ENCODE data around the gene DBP. TPM values are rescaled to one million over a fixed set of nuclear protein-coding genes. Genes with fewer than 3 reads are reported as not detected.

Gene DBP
- total RNA-seq, 1 experiment from 2014 or later, result 12.6 TPM

DNA sequence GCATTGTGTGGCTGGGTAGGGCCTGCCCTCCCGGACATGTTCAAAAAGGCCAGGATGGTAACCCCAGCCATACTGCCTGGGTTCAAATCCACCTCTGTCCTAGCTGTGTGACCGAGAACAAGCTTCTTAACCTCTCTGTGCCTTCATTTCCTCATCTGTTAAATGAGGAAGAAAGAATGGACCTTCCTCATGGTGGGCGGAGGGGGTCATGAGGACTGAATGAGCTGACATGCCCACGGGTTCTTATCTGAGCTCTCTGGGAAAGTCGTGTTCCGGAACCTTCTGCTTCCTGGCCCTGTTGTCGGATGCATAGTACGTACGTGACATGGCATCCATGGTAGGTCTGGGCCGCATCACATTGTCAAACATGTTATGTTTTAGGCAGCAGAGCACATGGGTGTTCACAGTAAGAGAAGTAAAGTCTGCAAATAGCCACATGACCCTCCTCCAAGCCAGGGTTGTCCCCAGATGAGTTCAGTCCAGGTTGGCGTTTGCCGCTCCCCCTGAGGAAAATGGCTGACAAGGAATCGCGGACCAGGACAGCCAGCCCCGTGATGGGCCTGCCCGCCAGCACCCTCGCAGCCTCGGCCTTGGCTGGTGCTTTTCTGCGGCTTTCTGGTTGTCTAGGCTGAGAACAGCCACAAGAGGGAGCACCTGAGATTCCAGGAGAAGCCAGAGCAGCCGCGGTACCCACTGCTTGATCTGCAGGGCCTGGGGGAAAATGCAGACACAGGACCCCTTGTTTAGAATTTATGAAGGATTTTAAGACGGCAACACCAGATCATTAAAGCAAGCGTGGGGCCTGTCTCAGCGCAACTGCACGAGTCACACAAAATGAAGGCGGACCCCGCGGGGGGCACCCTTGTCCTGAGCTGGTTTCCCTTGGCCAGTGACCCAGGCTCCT lies 38.0 kb upstream of the DBP start:
- Mint-ChIP-seq H3K36me3 (ENCODE audit: insufficient read depth in 1 of 3, low read depth in 3 of 3) (no peaks in the 10 kb centered on the region), H3K9me3 (no peaks in the 10 kb centered on the region), H3K4me1 (peaks cover 29 to 35% of the 10 kb centered on the region in 2 experiments), H3K27ac (peak overlapping the region in 2 of 3 experiments; percentile 61 to 72; a peak in 3 of 7 replicates), H3K27me3 (ENCODE audit: low read depth) (peaks cover 6% of the 10 kb centered on the region), H3K4me3 (peak overlapping the region in 1 of 2 experiments; percentile 6; a peak in 2 of 5 replicates)
- peak overlapping the region; percentile 0 for H3K18ac ChIP-seq (ENCODE audit: insufficient read length, low read depth, low read length)
- H3K23me2 ChIP-seq (ENCODE audit: insufficient read length, low read depth, low read length, poor library complexity, severe bottlenecking), result no peaks in the 10 kb centered on the region
- DNase-seq, result peak; percentile 93
- H3K27ac ChIP-seq (ENCODE audit: insufficient read length, low read depth, low read length), result no peak overlapping the region
- H3K79me2 ChIP-seq (ENCODE audit: insufficient read depth, low read length), result no peaks in the 10 kb centered on the region
- H3K23ac ChIP-seq (ENCODE audit: insufficient read length, low read depth, low read length), result no peak overlapping the region
- no peak overlapping the region for H2AK5ac ChIP-seq (ENCODE audit: insufficient read length, low read length)
- H3K4ac ChIP-seq (ENCODE audit: low read depth, low read length), result no peak overlapping the region
- TF ChIP-seq, protein P1, sequence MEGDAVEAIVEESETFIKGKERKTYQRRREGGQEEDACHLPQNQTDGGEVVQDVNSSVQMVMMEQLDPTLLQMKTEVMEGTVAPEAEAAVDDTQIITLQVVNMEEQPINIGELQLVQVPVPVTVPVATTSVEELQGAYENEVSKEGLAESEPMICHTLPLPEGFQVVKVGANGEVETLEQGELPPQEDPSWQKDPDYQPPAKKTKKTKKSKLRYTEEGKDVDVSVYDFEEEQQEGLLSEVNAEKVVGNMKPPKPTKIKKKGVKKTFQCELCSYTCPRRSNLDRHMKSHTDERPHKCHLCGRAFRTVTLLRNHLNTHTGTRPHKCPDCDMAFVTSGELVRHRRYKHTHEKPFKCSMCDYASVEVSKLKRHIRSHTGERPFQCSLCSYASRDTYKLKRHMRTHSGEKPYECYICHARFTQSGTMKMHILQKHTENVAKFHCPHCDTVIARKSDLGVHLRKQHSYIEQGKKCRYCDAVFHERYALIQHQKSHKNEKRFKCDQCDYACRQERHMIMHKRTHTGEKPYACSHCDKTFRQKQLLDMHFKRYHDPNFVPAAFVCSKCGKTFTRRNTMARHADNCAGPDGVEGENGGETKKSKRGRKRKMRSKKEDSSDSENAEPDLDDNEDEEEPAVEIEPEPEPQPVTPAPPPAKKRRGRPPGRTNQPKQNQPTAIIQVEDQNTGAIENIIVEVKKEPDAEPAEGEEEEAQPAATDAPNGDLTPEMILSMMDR (conservative IDR thresholded peaks at IDR 0.05), result peak; percentile 91
- H3K4me2 ChIP-seq (ENCODE audit: insufficient read depth, insufficient read length, low read length), result no peak overlapping the region
- no peaks in the 10 kb centered on the region for H3K27me3 ChIP-seq (ENCODE audit: insufficient read depth, low read length)
- H2BK120ac ChIP-seq (ENCODE audit: low read depth, low read length, poor library complexity, severe bottlenecking), result no peak overlapping the region
- no peak overlapping the region for H2BK20ac ChIP-seq (ENCODE audit: low read depth, low read length, poor library complexity, severe bottlenecking)
- H3K79me1 ChIP-seq (ENCODE audit: insufficient read depth, low read depth, low read length, poor library complexity, severe bottlenecking), result no peaks in the 10 kb centered on the region
- H4K8ac ChIP-seq (replicated peaks; ENCODE audit: insufficient read length, low read depth, low read length), result no peak overlapping the region
- no peaks in the 10 kb centered on the region for H4K20me1 ChIP-seq (ENCODE audit: control insufficient read depth, insufficient read depth, insufficient read length)
- no peak overlapping the region for H4K91ac ChIP-seq (ENCODE audit: insufficient read length, low read depth, low read length)
- no peak overlapping the region for H2BK12ac ChIP-seq (ENCODE audit: insufficient read length, low read depth, low read length)
- no peaks in the 10 kb centered on the region; the same call in 1 of the 2 replicates for H3K4me1 ChIP-seq (ENCODE audit: insufficient read depth, low read length)
- H4K5ac ChIP-seq (ENCODE audit: insufficient read length, low read depth, low read length), result no peak overlapping the region
- no peak overlapping the region for H2BK15ac ChIP-seq (ENCODE audit: low read depth, low read length)
- H3K9me3 ChIP-seq (ENCODE audit: control insufficient read depth, low read depth, low read length), result no peaks in the 10 kb centered on the region
- WGBS (ENCODE audit: extremely low coverage, insufficient read length, low lambda C conversion rate), result no CpG with 5 or more reads among the region's 28 CpGs
- H2AFZ ChIP-seq (ENCODE audit: low read length), result no peak overlapping the region
- no peak overlapping the region; the same call in 1 of the 2 replicates for H3K14ac ChIP-seq (ENCODE audit: insufficient read depth, low read length)
- no peak overlapping the region for H3K9ac ChIP-seq (ENCODE audit: extremely low read depth, insufficient read length, low read length)
- no peak overlapping the region for H2BK5ac ChIP-seq (ENCODE audit: insufficient read length, low read length)
- H3T11ph ChIP-seq (ENCODE audit: low read length), result no peak overlapping the region
- H3K56ac ChIP-seq (ENCODE audit: insufficient read length, low read depth, low read length), result no peak overlapping the region
